Astrocyte of the cerebellum (primary cell): ENCODE results near the gene CRELD2.
A peak's percentile ranks its signal among the peaks of the same experiment; 100 is the strongest.

Source experiments
- DNase-seq: peaks from one replicate; pipeline ENCODE4 v3.0.0-alpha.2; 2011; ENCODE audit warnings: low read depth
- H3K4me3 ChIP-seq: 2 replicates; pipeline ENCODE4 v1.5.1; 2011; ENCODE audit warnings: mild to moderate bottlenecking, low read depth, low read length, moderate library complexity
- in situ Hi-C: cut with HindIII; loops from 2 replicates; pipeline ENCODE4 v1.10.0; 2017; ENCODE audit warnings: low sequenced_read_pairs
- TF ChIP-seq, protein P1 (sequence below): IDR thresholded peaks from 2 replicates; pipeline ENCODE4 v1.5.1; 2012; ENCODE audit warnings: low read length, low read depth, moderate library complexity, mild to moderate bottlenecking; ENCODE audit errors: missing control alignments

The CRELD2 gene

DNA sequence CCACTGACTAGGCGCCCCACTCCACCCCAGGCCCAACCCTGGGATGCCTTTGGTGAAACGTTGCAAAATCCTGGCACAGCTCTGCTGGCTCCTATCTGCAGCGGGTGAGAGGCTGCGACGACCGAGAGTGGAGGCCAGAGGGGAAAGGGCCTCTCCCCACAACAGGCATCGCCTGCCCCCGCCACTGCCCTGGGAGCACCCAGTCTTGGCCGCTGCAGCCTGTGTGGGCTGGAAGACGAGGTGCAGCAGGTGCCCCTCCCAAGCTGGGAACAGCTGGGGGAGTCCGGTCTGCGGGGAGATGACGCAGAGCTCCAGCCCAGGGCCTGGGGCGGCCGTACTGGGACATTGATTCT lies 38.0 kb downstream of the CRELD2 start:
- TF ChIP-seq, protein P1, sequence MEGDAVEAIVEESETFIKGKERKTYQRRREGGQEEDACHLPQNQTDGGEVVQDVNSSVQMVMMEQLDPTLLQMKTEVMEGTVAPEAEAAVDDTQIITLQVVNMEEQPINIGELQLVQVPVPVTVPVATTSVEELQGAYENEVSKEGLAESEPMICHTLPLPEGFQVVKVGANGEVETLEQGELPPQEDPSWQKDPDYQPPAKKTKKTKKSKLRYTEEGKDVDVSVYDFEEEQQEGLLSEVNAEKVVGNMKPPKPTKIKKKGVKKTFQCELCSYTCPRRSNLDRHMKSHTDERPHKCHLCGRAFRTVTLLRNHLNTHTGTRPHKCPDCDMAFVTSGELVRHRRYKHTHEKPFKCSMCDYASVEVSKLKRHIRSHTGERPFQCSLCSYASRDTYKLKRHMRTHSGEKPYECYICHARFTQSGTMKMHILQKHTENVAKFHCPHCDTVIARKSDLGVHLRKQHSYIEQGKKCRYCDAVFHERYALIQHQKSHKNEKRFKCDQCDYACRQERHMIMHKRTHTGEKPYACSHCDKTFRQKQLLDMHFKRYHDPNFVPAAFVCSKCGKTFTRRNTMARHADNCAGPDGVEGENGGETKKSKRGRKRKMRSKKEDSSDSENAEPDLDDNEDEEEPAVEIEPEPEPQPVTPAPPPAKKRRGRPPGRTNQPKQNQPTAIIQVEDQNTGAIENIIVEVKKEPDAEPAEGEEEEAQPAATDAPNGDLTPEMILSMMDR, result no peak
- no peak for DNase-seq
- no peak overlapping the region for H3K4me3 ChIP-seq
- in situ Hi-C loops, result no loop called here

DNA sequence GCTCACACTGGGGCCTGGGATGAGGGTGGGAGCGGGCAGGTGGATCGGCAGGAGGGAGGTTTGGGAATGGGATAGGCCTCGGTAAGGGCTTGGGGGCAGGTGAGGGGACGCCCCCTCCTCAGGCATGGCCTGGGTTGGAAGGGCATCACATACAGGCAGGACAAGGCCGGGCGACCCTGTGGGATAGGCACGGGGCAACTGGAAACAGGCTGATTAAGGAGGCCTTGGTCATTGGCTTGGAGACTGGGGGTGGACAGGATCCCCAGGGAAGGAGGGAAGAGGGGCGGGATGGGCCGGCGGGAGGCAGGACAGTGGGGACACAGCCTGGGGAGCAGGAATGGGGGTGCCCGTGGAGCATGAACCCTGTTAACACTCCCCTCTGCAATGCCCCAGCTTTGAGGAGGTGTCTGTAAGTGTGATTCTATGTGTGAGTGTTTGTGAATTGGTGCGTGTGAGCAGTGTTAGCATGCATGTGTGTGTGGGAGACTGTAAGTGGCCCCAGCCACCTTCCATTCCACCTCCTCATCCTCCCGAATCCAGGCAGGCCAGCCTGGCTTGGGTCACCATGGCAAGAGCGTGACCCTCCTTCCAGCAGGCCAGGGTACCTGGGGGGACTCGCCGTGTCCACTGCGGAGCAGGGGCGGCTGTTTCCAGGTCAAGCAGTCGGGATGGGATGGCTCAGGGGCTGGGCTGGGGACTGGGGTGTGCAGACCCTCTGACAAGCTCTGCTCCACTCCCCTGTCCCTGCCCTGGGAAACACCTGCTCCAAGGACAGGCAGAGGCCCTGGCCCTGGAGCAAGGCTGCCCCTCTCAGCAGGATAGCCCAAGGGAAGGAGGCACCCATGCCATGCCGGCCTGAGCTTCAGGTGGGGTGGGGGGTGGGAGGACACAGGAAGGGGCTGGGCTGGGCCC lies 38.7 kb downstream of the CRELD2 start:
- TF ChIP-seq, protein P1, result no peak
- DNase-seq, result no peak
- no peak overlapping the region for H3K4me3 ChIP-seq
- in situ Hi-C loops, result no loop called here

DNA sequence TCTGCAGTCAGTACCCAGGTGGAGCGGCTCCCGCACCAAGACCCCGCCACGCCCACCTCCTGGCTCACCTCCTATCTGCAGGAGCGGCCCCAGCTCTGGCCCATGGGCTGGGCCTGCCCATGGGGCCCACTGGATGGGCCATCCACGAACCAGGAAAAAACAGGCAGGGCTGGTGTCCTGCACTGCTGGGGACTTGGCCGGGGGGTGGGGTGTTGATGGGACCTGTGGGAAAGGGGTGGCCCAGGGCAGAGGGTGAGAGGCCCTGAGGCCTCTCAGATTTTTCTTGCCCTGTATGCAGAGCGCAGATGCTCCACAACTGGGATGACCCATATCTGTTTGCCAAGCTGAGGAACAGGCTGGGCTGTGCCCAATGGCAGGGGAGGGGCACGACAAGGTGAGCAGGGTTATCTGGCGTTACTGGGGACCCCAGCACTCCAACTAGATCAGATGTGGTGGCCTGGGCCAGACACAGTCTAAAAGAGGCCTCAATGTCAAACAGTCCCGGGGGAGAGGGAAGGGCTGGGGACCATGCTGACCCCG lies 39.5 kb downstream of the CRELD2 start:
- in situ Hi-C loops, result no loop called here
- no peak for DNase-seq
- TF ChIP-seq, protein P1, result no peak
- no peak overlapping the region for H3K4me3 ChIP-seq

DNA sequence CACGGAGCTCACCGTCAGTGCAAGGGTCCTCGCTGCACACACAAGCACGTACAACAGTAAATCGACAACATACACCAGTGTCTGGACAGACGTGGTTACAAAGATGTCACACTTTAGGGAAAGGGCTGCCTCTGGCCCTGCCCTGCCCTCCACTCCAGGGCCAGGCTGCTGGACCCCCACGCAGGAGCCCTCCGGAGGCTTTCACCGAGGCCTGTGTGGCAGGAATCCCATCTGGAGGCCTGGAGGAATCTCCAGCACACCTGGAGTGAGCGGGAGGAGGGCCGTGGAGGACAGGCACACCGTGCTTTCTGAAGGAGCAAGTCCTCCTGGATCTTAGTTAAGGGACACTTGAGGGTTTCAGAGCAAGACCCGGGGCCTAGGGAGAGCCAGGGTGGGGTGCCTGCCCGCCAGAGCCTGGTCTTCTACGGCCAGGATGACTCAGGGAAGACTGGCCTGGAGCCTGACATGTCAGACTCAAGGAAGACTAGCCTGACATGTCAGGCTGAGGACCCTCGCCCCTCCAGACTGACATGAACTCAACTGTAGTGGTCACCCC lies 40.0 kb downstream of the CRELD2 start:
- H3K4me3 ChIP-seq, result no peak overlapping the region
- TF ChIP-seq, protein P1, result no peak
- DNase-seq, result no peak
- in situ Hi-C loops, result no loop called here

DNA sequence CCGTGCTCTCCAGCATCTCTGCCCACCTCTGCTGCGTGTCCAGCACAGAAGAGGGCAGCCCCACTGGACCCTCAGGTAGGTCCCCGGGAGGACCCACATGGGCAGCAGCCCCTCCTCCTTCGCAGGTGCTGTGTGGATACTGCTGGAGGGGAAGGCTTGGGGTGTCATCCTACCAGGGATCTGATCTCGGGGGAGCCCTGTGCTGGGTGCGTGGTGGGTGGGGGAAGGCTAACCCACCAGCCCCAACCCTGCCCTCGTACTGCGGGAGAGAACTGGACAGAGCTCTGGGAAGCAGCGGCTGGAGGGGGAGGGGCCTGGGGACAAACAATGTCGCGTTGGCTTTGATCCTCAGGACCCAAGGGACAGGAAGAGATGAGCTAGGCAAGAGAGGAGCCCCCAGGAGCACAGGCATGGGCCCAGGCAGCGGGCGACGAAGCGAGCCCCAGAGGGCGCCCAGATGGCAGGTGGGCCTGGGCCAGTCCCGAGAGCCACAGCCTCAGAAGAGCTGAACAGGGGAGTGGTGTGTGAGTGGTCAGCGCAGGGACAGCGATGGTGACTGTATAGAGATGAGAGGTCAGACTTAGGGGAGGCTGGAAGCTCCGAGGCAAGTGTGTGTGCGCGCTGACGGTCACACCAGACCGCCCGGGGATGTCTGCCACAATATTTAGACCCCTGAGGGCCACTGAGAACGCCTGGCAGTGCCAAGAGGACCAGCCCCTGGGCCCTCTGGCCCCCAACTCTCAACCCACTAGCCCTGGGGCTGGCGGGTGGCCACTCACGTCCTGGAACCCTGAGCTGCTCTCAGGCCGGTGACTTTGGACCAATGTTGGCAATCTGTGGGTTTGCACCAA lies 40.7 kb downstream of the CRELD2 start:
- H3K4me3 ChIP-seq, result peak overlapping the region; percentile 55
- in situ Hi-C loops, result no loop called here
- TF ChIP-seq, protein P1, result no peak
- no peak for DNase-seq

DNA sequence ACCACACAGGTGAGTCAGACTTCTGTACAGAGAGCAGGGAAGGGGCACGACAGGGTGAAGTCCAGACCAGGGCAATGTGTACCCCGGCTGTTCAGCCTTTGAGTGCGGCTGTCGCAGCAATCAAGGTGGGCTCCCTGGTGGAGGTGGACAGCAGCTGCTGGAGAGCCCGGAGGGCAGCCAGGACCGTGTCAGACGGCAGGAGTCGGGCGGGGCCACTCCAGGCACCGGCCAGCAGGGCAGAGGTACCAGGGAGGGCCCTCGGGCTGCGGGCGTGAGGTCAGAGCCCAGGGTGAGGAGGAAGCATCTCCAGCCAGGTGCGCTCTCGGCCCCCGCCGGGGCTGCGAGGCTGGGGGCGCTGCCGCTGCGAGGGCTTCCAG lies 41.3 kb downstream of the CRELD2 start:
- H3K4me3 ChIP-seq, result peak overlapping the region; percentile 55
- TF ChIP-seq, protein P1, result no peak
- in situ Hi-C loops, result no loop called here
- no peak for DNase-seq
